Neural crest cell (in vitro differentiated cells): ENCODE data around the gene ZNF669. TPM values are rescaled to one million over a fixed set of nuclear protein-coding genes. Genes with fewer than 3 reads are reported as not detected.

Experiments
- DNase-seq: peaks from one replicate; pipeline ENCODE4 v3.0.0; 2021; ENCODE audit warnings: low read depth, mixed read lengths, low spot score
- H3K27ac Mint-ChIP-seq: one replicate; pipeline ENCODE4 v1.8.0; 2021; ENCODE audit warnings: mild to moderate bottlenecking, mixed read lengths; ENCODE audit not compliant: unreplicated experiment
- H3K27me3 Mint-ChIP-seq: 2 replicates; pipeline ENCODE4 v1.8.0; 2021; ENCODE audit warnings: low read depth, mild to moderate bottlenecking, mixed read lengths
- H3K36me3 Mint-ChIP-seq: 2 replicates; pipeline ENCODE4 v1.8.0; 2021; ENCODE audit warnings: low read depth, mild to moderate bottlenecking, mixed read lengths
- H3K4me1 Mint-ChIP-seq: 2 replicates; pipeline ENCODE4 v1.8.0; 2021; ENCODE audit warnings: mixed read lengths
- H3K4me3 Mint-ChIP-seq: one replicate; pipeline ENCODE4 v1.8.0; 2021; ENCODE audit warnings: mild to moderate bottlenecking, mixed read lengths
- H3K9me3 Mint-ChIP-seq: 2 replicates; pipeline ENCODE4 v1.8.0; 2021; ENCODE audit warnings: mixed read lengths
- total RNA-seq: library from RNA; stranded (reverse); gene quantifications from 2 replicates; pipeline ENCODE4 v1.2.1, GENCODE V29; 2021
- TF ChIP-seq, protein P1 (sequence below): fragments of 200-600 bp; sonication (generic); conservative IDR thresholded peaks from 2 replicates; pipeline ENCODE4 v1.5.0; 2021; ENCODE audit warnings: antibody characterized with exemption, mild to moderate bottlenecking

ZNF669 gene
- total RNA-seq, 1 donor from 2014 or later: 19.8 TPM

DNA sequence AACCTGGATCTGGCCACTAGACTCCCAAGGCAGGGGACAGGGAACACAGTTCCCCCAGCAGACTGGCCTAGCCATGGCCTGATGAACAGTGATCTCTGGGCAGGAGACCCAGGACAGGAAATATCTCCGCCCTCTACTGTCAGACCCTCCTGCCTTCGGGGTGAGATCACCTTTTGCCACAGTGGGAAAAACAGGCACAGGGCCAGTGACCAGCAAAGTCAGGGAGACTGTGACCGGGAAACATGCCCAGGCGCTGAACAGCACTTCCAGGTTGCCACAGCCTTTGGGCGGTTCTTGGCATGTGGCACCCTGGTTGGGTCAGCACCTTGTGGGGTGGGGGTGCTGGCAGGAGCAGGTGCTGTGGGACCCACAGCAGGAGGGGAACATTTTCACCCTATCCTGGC, 8.9 kb upstream of the ZNF669 start:
- Mint-ChIP-seq H3K4me1 (peaks cover 10% of the 10 kb centered on the region), H3K4me3 (peak overlapping the region; percentile 76), H3K36me3 (peaks cover 11% of the 10 kb centered on the region), H3K27ac (no peak overlapping the region), H3K9me3 (no peaks in the 10 kb centered on the region), H3K27me3 (peaks cover 3% of the 10 kb centered on the region)
- no peak for DNase-seq
- TF ChIP-seq, protein P1, sequence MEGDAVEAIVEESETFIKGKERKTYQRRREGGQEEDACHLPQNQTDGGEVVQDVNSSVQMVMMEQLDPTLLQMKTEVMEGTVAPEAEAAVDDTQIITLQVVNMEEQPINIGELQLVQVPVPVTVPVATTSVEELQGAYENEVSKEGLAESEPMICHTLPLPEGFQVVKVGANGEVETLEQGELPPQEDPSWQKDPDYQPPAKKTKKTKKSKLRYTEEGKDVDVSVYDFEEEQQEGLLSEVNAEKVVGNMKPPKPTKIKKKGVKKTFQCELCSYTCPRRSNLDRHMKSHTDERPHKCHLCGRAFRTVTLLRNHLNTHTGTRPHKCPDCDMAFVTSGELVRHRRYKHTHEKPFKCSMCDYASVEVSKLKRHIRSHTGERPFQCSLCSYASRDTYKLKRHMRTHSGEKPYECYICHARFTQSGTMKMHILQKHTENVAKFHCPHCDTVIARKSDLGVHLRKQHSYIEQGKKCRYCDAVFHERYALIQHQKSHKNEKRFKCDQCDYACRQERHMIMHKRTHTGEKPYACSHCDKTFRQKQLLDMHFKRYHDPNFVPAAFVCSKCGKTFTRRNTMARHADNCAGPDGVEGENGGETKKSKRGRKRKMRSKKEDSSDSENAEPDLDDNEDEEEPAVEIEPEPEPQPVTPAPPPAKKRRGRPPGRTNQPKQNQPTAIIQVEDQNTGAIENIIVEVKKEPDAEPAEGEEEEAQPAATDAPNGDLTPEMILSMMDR: no peak

DNA sequence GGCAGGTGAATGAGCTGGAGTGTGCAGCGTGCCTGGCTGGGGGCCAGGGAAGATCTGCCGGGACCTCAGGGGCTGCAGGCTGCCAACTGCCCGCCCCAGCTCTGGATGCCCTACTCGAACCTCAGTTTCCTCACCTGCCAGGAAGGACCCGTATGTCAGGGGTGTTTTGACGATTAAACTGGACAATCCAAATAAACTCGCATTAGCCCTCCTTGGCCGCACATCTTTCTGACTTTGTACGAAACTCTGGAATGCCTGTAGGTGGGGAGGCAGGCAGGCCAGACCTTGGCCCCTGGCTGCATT, 8.3 kb upstream of the ZNF669 start:
- DNase-seq: no peak
- no peak overlapping the region for H3K27ac Mint-ChIP-seq
- peaks cover 3% of the 10 kb centered on the region for H3K27me3 Mint-ChIP-seq
- H3K4me3 Mint-ChIP-seq: peak overlapping the region; percentile 81
- H3K36me3 Mint-ChIP-seq: peaks cover 11% of the 10 kb centered on the region
- H3K9me3 Mint-ChIP-seq: no peaks in the 10 kb centered on the region
- H3K4me1 Mint-ChIP-seq: peaks cover 10% of the 10 kb centered on the region
- TF ChIP-seq, protein P1: no peak

DNA sequence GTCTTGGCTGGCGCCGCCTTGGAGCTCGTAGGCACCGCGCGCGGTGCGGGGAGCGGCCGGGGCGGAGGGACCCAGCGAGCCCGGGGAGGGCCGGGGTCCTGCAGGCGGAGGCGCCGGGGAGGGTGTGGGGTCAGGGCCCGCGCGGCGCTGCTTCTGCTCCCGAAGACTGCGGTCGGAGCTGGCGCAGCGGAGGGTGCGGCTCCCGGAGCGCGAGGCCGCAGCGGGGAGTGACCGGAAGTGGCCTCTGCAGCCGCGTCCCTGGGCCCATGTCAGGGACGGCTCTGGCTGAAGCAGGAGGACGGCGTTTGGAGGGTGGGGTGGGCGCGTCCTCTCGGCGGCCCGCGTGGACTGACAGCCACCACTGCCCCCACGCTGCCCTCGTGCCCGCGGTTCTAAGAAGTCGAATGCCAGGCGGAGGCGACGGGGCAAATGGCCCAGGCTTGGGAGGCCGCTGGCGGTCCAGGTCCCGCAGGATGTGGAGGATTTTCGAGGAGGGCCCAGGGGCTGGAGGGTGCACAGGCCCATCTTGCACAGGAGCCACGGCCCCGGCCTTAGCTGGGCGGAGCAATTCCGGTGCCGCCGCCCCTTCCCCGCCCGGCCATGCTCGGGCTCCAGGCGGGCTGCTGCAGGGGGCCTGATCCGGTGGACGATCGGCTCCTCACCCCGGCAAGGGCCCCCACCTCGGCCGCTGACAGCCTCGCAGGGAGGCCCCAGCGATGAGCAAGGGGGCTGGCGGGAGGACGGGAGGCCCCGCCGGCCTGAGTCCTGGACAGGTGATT, 7.7 kb upstream of the ZNF669 start:
- H3K27ac Mint-ChIP-seq: peak overlapping the region; percentile 92
- peak; percentile 50 for DNase-seq

DNA sequence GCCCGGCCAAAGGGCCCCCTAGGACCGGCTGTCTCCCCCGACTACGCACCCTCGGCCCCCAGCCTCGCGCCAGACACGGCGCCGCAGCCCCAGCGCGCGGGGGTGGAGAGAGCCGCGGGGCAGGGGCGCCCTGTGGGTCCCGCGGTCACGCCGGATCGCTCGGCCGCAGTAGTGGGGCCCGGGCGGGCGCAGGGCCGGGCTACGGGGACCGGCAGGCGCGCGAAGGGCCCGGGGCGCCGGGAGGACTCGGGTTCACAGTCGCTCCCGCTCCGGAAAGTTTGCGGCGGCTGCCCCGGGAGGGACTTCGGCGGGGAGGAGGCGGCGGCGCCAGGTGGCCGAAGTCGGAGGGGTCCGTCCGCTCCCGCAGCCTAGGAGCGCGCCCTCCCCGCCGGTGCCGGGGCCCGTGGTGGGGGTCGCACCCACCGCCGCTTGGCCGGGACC, 7.1 kb upstream of the ZNF669 start:
- TF ChIP-seq, protein P1: no peak
- Mint-ChIP-seq H3K27ac (no peak overlapping the region), H3K36me3 (peaks cover 11% of the 10 kb centered on the region), H3K4me1 (peaks cover 10% of the 10 kb centered on the region), H3K4me3 (peak overlapping the region; percentile 89), H3K27me3 (peaks cover 3% of the 10 kb centered on the region), H3K9me3 (no peaks in the 10 kb centered on the region)
- no peak for DNase-seq

More for the DNA sequence above, 7.7 kb upstream of the ZNF669 start:
- Mint-ChIP-seq H3K36me3 (peaks cover 11% of the 10 kb centered on the region), H3K27me3 (peaks cover 3% of the 10 kb centered on the region), H3K9me3 (no peaks in the 10 kb centered on the region), H3K4me3 (peak overlapping the region; percentile 82), H3K4me1 (peaks cover 10% of the 10 kb centered on the region)
- TF ChIP-seq, protein P1: no peak

DNA sequence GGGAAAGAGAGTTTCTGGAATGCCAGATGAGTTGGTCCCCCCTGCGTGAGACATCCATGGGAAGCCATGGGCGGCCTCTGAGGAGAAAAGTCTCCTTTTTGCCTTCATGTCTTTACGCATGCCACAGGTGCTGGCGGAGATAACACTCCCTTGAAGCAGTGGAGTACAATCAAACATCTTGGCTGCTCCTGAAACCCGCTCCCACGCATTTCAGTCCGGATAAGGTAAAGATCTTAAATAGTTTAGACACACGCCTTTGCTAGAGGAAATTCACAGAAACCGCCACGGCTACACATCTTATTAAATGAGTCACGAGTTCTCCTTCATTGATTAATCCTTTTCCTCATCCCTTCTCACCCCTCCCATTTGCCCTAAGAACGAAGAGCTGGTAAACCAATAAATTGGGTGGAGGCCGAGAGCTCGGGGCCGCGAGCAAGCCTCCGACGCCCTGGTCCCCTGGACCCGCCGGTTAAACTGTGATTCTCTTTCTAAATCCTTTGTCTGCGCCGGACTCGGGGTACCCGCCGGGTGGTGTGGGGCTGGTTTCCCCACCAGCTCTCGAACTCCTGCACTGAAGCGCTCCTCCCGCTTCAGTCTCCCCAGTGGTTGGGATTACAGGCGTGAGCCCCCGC, 6.6 kb upstream of the ZNF669 start:
- Mint-ChIP-seq H3K36me3 (peaks cover 11% of the 10 kb centered on the region), H3K4me1 (peaks cover 10% of the 10 kb centered on the region), H3K4me3 (peak overlapping the region; percentile 89), H3K9me3 (no peaks in the 10 kb centered on the region), H3K27me3 (peaks cover 3% of the 10 kb centered on the region), H3K27ac (peak overlapping the region; percentile 54)
- TF ChIP-seq, protein P1: no peak
- no peak for DNase-seq
